GF-D8 (cell line): ENCODE data around the gene ALKBH3.

Source experiments
- DNase-seq: peaks from one replicate; lab custom pipeline; 2025; lab: John Stamatoyannopoulos, UW

The ALKBH3 gene

GRCh38 chr11:43922295-43922648 is 41.6 kb downstream of the ALKBH3 start:
- DNase-seq: no peak

GRCh38 chr11:43922744-43923405 is 42.2 kb downstream of the ALKBH3 start:
- DNase-seq: no peak

GRCh38 chr11:43923406-43924111 is 42.9 kb downstream of the ALKBH3 start:
- DNase-seq: no peak

- no peak for DNase-seq
These were observed 43.7 kb downstream of the ALKBH3 start for GRCh38 chr11:43924112-43924855.

- DNase-seq: no peak
These were observed 44.7 kb downstream of the ALKBH3 start for GRCh38 chr11:43925063-43925931.

GRCh38 chr11:43925932-43926505 is 45.4 kb downstream of the ALKBH3 start:
- no peak for DNase-seq

- DNase-seq: no peak
These were observed 46.4 kb downstream of the ALKBH3 start for GRCh38 chr11:43927070-43927469.

- no peak for DNase-seq
These were observed 47.5 kb downstream of the ALKBH3 start for GRCh38 chr11:43927925-43928707.

- no peak for DNase-seq
These were observed 48.1 kb downstream of the ALKBH3 start for GRCh38 chr11:43928721-43929120.

- no peak for DNase-seq
These were observed 50.5 kb downstream of the ALKBH3 start for GRCh38 chr11:43930868-43931716.

GRCh38 chr11:43931717-43932039 is 51.0 kb downstream of the ALKBH3 start:
- DNase-seq: no peak

GRCh38 chr11:43933226-43933607 is 52.6 kb downstream of the ALKBH3 start:
- DNase-seq: no peak

GRCh38 chr11:43933608-43934551 is 53.2 kb downstream of the ALKBH3 start:
- no peak for DNase-seq

- DNase-seq: no peak
These were observed 54.2 kb downstream of the ALKBH3 start for GRCh38 chr11:43934601-43935423.

GRCh38 chr11:43935424-43935979 is 54.9 kb downstream of the ALKBH3 start:
- DNase-seq: no peak

GRCh38 chr11:43936076-43936475 is 55.4 kb downstream of the ALKBH3 start:
- no peak for DNase-seq

- no peak for DNase-seq
These were observed 57.1 kb downstream of the ALKBH3 start for GRCh38 chr11:43937434-43938411.
